ENCODE data around the gene LLGL1. TPM values are rescaled to one million over a fixed set of nuclear protein-coding genes. Genes with fewer than 3 reads are reported as not detected.

LLGL1 gene
- polyA plus RNA-seq (ENCODE audit: insufficient read length), result 20.8 TPM

GRCh38 chr17:18225121-18225641, at the start of gene LLGL1:
LLGL1 (plus strand) TSS chr17:18225635; CDS start chr17:18225683, 48 bp downstream.
- peak; percentile 74 for DNase-seq (ENCODE audit: low read depth)

- no peak for DNase-seq (ENCODE audit: low read depth)
Observed at GRCh38 chr17:18176176-18176575, 49.3 kb upstream of the LLGL1 start.

GRCh38 chr17:18177133-18177532, 48.3 kb upstream of the LLGL1 start:
- no peak for DNase-seq (ENCODE audit: low read depth)

DNA sequence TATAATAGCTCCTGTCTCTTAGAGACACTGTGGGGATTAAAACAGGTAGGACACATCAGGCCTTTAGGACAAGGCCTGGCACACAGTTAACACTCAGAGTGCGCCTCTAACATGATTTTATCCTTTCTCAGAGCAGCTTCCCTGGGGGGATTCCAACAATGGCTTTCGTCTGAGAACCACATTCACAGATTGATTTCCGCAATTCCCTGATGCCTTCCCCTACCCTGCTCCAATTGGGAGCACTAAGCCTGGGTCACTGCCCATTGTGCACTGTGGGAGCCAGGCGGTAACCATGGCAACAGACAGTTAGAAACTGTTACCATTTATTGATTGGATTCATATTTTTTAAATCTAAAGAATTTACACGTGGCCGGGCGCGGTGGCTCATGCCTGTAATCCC, 47.7 kb upstream of the LLGL1 start:
- no peak for DNase-seq (ENCODE audit: low read depth)

- DNase-seq (ENCODE audit: low read depth), result no peak
Observed at GRCh38 chr17:18179196-18179595, 46.2 kb upstream of the LLGL1 start.

- DNase-seq (ENCODE audit: low read depth), result no peak
Observed at GRCh38 chr17:18179804-18180203, 45.6 kb upstream of the LLGL1 start.

DNA sequence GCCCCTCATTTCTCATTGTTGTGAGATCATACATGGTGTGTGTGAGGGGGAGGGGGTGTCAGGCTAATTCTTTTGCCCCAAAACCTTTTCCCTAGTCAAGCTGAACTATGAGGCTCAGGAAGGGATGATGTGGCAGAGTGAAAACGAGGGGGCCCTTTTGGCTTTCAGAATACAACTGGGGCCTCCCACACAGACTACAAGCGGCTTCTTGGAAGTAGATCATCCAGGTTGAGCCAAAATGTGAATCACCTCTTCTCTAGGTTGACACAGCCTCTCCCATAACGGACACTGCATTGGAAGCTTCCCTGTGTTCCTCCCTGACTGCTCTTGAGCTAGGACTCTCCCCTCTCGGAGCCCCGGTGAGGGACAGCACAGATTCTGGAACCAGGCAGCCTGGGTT, 44.1 kb upstream of the LLGL1 start:
- no peak for DNase-seq (ENCODE audit: low read depth)

DNA sequence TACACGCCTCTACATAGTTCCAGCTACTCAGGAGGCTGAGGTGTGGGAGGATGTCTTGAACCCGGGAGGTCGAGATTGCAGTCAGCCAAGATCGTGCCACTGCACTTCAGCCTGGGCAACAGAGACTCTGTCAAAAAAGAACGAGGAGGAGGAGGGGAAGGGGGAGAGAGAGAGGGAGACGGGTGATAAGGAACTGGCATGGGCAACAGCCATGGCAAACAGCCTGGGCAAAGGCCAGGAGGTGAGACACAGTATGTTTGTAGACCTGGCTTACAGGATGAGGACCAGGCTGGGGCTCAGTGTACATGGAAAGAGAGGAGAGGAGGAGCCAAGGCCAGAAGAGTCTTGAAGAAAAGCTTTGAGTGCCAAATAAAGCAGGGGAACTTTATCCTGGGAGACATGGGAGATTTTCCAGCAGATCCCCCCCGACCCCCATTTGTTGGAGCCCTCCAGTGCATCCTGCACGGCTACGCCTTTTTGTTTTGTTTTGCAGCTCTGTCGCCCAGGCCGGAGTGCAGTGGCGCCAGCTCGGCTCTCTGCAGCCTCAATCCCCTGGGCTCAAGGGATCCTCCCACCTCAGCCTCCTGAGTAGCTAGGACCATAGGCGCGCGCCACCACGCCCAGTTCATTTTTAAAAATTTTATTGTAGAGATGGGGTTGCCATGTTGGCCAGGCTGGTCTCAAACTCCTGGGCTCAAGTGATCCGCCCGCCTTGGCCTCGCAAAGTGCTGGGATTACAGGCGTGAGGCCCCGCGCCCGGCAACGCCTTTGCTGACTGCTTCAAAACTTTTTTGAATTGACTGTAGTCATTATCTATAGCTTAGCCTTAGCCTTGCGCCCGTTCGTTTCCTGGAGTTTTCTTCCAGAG, 43.1 kb upstream of the LLGL1 start:
- DNase-seq (ENCODE audit: low read depth), result no peak

GRCh38 chr17:18182978-18183333, 42.5 kb upstream of the LLGL1 start:
- DNase-seq (ENCODE audit: low read depth), result no peak

- DNase-seq (ENCODE audit: low read depth), result peak; percentile 99
Observed at GRCh38 chr17:18183334-18184142, 41.9 kb upstream of the LLGL1 start, which contains the start of gene ALKBH5. ALKBH5 (plus strand) TSS chr17:18183828; CDS start chr17:18184244, 416 bp downstream.

DNA sequence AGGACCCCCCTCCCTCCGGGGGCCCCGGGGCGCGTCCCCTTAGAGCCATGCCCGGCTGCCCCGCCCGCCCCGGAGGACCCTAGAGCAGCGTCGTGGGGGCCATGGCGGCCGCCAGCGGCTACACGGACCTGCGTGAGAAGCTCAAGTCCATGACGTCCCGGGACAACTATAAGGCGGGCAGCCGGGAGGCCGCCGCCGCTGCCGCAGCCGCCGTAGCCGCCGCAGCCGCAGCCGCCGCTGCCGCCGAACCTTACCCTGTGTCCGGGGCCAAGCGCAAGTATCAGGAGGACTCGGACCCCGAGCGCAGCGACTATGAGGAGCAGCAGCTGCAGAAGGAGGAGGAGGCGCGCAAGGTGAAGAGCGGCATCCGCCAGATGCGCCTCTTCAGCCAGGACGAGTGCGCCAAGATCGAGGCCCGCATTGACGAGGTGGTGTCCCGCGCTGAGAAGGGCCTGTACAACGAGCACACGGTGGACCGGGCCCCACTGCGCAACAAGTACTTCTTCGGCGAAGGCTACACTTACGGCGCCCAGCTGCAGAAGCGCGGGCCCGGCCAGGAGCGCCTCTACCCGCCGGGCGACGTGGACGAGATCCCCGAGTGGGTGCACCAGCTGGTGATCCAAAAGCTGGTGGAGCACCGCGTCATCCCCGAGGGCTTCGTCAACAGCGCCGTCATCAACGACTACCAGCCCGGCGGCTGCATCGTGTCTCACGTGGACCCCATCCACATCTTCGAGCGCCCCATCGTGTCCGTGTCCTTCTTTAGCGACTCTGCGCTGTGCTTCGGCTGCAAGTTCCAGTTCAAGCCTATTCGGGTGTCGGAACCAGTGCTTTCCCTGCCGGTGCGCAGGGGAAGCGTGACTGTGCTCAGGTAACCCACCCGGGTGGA, 41.0 kb upstream of the LLGL1 start:
- no peak for DNase-seq (ENCODE audit: low read depth)

DNA sequence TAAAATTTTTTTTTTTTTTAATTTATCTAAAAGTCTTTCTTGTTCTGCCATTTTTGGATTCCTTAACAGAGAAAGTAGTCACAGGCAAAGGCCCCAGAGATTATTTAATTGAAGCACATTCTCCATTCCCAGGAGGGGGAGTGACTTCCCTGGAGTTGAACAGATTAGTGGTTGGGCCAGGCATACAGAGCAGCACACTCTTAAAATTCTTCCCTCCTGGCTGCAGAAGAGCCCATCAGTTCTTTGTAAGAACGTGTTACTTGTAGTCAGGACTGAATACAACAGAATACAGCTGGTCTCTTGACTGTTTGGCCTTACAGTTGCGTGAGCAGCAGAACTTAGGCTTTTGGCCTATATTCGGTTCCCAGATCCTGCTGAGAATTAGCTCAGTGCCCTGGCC, 40.0 kb upstream of the LLGL1 start:
- DNase-seq (ENCODE audit: low read depth), result no peak

DNA sequence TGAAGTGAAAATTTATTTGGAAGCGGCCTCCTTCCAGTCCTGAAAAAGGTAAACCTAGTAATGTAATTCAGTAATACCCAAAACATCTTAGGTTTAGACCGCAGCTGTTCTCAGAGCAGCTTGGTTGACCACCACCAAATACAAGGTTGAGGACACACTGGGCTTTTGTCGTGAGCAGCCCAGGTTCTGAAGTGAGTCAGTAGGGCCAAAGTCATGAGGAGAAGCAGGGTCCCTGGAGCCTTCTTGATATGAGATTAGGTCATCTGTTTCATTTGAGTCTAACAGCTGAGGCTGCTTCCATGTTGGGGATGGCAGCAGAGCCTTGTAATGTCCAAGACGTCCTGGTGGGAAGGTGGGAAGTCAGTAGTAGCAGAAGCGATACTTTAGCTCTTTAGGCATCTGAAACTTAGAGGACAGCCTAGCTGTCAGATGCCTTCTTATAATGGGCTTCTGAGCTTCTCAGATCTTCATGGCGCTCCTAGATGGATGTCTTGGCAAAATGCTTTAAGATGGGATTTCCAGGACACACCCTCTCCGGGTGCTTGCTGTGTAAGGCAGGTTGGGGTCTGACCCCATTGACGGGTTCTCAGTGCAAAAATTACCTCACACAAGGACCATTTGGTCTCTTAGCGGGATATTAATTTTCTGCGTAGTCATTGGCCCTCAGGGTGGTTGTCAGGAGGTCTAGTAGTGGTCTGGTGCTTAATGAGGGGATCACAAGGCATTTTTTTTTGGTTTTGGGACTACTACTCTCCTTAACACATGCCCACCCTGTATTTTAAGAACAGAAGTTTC, 39.4 kb upstream of the LLGL1 start:
- DNase-seq (ENCODE audit: low read depth), result no peak

DNA sequence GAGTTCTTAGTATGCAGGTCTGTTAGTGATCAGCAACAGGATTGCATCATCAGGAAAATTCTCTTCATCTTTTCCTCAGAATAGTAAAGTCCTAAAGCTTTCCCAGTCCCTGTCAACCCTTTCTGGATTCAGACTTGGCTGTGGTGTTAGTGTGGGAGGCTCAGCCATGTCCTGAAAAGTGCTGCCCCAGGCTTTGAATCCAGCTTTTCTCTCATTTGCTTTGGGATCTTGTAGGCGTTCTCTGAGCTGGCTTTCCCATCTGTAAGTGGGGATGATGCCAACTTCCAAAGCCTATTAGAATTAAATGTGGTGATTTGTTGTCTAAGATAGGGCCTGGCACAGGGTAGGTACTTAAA, 38.8 kb upstream of the LLGL1 start:
- no peak for DNase-seq (ENCODE audit: low read depth)

DNA sequence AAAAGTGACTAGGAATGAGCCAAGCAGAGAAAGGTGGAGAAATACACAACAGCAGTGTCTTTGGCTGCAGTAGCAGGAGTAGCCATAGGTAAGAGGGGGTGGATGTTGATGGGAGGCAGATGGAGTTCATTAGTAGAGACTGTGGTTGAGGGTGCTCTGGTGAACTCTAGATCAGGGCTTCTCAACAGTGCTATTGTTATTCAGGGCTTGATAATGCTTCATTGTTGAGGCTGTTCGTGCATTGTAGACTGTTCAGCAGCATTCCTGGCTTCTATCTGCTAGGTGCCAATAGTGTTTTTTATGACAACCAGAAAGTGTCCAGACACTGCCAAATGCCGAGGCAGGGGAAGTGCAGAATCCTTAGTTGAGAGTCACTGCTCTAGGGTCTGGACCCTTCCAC, 38.2 kb upstream of the LLGL1 start:
- no peak for DNase-seq (ENCODE audit: low read depth)

GRCh38 chr17:18187821-18188761, 37.3 kb upstream of the LLGL1 start:
- no peak for DNase-seq (ENCODE audit: low read depth)

DNA sequence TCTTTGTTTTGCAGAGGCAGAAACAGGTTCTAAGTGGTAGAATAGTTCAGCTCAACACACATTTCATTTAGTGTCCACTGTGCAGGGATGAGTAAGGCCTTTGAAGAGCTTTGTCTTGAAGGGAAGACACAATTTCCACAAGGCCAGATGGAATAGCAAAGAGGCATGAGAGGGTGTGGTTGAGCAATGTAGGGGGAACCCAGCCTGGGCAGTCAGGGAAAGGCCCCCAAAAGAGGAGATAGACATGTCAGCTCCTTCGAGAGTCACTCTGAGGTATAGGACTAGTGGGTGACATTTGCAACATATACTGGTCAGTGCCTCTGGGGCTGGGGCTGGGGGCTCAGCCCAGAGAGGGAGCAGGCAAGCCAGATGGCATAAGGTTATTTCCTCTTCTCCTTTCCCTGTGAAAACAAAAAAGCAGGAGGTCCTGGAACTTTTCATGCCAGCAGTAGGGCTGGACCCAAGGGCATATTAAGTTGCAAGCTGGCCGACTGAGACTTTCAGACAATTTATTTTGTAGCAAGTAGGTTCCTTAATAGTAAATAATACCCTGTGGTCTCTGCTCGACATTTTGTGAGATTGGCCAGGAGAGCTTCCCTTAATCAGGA, 34.7 kb upstream of the LLGL1 start:
- DNase-seq (ENCODE audit: low read depth), result no peak

- no peak for DNase-seq (ENCODE audit: low read depth)
Observed at GRCh38 chr17:18191236-18191667, 34.2 kb upstream of the LLGL1 start.

DNA sequence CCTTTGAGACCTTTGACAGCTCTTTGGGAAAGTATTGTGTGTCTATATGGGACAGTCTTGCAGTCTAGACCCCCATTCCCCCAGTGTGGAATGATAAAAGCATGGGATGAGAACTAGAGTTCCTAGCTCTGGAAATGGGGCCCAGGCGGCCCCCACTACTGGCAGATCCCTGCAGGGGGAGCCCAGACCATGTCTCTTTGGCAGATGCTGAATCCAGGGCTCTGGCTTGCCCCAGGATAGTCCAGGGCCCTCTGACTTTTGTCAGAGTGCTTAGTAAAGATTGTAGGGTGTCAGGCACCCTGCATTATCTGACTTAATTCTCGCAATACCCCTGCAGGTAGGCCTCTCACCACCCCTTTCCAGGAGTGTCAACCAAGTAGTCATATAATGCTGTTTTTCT, 33.5 kb upstream of the LLGL1 start:
- DNase-seq (ENCODE audit: low read depth), result no peak

All from forelimb muscle (tissue), 1 donor.